ENCODE data around the gene NRXN3.

The NRXN3 gene

DNA sequence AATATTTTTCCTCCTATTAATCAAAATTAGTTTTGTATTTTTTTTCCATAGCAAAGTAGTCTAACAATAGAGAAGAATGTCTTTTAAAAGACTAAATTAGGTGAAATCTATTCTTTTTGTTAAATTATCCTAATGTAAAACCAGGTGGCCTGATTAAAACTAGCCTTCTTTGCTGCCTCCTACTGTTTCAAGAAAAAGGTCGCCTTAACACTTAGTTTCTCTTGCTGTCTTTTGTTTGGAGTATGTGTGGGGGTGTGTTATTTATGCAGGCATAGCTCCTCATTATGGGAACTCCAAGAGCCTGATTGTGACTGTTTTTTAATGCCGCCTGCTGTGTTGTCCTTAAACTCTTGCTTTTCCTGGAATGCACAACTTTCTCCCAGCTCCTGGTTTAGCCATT, 1185.9 kb downstream of the NRXN3 start:
- no peak for DNase-seq (ENCODE audit: low read depth)

DNA sequence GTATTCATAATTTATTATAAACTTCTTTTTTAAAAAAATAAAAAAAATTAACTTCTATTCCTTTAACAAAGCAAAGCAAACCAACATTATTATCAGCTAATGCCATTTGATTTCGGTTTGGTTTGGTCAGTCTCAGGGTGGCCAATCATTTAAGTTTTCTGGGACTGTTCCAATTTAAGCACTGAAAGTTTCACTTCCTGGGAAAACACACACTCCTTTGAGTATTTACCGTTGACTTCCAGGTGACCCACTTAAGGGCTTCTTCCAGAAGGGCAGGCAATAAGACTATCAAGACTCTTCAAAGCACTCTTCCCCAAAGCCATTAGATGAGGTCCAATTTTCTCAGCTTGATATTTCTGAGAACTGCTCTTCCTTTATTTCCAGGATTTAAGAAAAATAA, 1187.1 kb downstream of the NRXN3 start:
- no peak for DNase-seq (ENCODE audit: low read depth)

DNA sequence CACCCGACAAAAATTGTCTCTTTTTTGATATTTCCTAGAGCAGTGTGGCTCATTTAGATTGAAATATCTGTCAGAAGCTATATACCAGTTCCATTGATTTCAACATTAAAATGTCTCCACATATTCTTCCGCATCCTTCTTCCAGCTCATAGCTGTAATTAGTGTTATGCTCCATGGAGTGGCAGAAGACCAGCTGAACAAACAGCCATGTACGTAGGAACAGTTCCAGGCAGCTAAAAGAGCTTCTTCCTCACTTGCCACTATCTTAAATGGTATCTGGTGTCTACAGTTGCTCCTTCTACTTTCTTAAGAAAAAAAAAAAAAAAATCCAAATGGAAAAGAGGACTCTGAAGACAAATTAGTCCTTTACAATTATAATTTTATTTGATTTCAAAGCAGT, 1193.1 kb downstream of the NRXN3 start:
- no peak for DNase-seq (ENCODE audit: low read depth)

DNA sequence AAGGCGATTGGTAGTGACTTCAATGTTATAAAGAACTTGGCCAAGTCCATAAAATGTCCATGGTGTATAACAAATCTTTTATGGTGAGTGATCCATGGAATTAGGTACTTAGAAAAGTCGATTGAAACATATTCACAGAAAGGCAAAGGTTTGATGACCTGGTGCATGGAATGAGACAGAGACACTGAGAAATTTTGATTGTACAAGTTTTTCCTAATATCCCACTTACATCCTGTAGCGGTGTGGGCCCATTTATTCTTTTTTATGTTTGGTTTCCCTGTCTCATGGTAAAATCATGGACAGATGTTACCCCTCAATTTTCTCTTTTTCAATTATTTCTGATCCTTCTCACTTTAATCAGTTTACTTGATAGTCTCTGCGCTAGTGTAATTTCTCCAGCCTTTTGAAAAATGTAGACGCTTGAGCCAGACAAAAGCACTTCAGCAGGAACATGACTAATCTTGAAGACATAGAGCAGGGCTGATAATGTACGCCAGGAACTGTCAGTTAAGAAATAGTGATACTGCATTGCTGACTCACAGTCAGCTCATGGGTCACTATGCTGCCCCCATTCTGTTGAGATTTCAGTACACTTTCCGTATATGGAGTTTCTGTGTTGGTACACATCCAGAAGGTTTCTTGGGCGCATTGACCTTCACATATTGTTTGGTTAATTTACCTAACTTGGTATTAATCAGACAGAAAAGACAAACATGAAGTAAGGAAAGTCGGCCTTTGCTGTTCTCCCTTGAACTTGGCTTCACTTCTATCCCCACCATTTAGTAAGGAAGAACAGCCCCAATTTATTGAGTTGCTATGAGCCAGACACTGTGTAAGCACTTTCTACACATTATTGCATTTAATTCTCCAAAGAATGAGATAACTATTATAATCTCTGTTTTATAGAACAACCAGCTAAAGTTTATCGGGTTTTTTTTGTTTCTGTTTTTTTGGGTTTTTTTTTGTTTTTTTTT, 1199.5 kb downstream of the NRXN3 start:
- no peak for DNase-seq (ENCODE audit: low read depth)

DNA sequence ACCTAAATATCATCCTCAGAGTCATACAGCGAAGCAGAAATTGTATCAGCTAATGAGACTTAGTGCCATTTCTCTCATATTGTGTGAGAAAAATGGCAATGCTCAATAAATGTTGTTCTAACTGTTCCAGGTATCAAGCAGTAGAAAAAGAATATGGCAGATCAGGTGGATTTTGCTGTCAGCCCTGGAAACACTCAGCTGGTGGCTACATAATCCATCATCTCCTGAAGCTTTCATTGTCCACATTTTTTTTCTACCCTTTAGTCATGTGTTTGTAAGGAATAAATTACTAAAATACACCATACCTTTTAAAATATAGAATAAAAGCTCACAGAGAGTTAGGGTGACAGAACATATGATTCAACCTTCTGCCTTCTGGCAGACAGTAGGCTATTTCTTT, 1200.8 kb downstream of the NRXN3 start:
- DNase-seq (ENCODE audit: low read depth) = no peak

DNA sequence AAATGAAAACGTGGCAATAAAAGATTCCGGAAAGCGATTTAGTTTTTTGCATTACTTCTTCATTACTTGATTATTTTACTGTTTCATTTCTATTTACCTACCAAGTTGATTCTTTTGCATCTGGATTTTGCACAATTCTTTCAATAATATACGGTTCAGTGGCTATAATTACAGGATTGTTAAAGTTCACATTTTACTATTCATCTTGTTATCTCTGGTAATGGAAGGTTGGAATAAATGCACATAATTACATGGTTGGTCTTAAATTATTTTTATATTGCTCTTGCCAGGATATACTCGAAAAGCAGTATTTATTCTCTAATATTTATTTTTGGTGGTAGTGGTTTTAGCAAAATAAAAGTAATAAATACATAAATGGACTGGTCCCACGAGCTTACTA, 1203.3 kb downstream of the NRXN3 start:
- DNase-seq (ENCODE audit: low read depth) = no peak

DNA sequence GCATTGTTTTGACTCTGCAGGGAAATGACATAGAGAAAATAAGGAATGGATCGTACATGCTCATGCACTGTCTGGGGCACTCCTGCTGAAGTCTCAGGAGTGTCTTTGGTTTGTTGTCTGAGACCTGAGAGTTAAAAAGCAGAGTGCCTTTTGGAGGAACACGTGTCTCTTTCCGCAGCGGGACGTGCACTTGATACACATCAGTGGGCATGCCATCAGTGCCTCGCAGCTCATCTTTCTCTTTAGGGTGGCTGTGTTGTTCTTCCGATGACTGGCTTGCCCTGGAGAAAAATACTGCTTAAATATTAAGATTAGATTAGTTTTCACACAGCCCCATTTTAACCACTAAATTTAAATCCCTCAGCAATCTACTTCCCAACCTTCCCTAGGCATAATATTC, 1205.2 kb downstream of the NRXN3 start:
- no peak for DNase-seq (ENCODE audit: low read depth)

DNA sequence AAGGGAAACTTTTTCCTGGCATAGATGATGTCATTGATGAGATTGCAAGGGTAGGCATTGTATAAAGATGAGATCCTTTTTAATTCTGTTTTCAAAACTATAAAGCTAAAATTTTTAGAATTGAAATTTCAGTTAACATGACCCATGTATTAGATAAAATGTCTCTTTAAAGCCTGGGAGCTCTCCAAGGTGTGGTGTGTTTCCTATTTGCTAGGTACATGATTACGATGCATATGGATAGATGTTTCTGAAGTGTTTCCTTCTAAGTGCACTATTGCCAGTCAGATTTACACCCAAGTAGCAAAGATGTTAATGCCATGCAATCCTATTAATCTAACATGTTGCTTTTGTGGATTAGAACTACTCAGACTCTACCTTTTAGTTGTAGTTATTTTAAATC, 1206.4 kb downstream of the NRXN3 start:
- no peak for DNase-seq (ENCODE audit: low read depth)

DNA sequence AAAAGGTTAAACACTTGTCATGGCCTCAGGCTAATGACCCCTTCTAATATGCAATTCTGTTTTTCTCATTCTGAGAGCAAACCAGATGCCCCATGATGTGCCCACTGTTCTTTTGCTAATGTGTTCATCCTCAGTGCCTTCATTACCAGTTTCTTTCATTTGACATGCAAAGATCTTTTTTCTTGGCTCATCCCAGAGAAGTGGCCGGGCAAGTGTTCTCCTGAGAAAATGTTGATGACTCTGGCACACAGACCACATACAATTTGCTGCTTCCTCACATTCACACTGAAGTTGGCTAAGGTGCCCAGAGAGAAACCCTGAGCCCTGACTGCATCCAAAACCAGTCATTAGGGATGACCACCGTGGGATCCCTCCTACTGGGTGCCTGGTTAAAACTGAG, 1207.8 kb downstream of the NRXN3 start:
- no peak for DNase-seq (ENCODE audit: low read depth)

DNA sequence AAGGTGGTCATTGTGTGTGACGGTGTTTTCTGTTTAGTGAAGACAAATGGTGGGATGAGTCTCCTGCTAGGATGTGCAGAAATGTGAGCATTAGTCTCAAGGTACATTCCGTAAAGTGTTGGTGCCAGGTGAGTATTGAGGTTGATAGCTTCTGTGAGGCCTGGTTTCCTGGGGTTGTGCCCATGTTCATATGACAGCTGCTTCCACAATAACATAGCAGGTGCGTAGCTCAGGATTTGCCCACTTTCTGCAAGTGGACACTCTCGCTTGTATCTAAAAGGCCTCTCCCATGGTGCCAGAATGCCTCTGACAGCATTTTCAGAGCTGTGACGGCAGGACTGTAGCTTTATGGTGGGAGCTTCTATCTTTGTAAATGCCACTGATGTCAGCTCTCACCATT, 1209.1 kb downstream of the NRXN3 start:
- DNase-seq (ENCODE audit: low read depth) = no peak

DNA sequence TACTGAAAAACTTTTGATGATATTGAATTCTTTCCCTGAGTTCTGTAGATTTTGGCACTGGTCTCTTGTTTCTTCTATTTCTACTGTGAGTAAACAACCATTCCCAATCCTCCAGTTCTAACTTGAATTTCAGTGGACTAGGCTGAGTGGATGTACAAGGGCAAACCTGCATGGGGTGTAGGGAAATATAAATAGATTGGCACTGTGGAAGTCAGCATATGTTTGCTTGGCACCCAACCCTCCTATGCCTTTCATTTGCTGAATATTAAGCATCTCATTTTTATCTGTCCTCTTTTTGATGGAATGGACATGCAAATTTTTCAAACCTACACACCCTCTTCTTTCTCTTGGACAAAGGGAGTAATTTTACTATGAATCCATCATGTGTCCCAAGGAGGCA, 1212.9 kb downstream of the NRXN3 start:
- no peak for DNase-seq (ENCODE audit: low read depth)

DNA sequence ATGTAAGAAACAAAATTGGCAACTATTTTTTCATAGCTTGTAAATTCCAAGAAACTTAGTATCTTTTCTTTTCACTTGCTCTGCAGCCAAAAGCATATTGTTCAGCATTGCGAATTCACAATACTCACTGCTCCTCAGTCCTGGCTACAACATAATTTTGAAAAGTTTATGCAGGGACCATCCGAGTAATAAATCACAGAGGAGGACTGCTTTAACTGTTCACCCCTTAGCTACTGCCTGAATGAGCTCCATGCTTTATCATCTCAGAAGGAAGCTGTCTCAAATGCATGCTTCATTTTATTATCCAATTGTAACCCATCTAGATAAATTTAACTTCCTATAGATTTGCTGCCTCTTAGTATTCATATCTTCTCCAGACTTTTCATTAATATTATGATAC, 1213.3 kb downstream of the NRXN3 start:
- DNase-seq (ENCODE audit: low read depth) = no peak

DNA sequence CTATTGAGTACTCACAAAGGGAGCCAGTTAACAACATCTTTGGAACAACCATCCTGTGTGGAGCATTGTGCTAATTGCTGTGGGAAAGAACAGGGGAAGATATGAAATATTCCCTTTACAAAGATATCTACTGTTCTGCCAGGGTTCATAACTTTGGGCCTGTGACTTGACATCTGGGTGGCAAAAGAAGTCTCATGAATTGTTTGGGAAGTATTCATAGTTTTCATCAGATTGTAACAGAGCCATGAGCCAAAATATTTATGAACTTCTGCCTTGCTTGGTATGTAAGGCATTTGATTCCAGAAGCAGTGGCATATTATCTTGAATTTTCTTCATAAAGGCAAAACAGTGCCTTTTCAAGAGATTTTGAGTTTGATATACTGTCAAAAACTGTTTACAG, 1224.9 kb downstream of the NRXN3 start:
- no peak for DNase-seq (ENCODE audit: low read depth)

DNA sequence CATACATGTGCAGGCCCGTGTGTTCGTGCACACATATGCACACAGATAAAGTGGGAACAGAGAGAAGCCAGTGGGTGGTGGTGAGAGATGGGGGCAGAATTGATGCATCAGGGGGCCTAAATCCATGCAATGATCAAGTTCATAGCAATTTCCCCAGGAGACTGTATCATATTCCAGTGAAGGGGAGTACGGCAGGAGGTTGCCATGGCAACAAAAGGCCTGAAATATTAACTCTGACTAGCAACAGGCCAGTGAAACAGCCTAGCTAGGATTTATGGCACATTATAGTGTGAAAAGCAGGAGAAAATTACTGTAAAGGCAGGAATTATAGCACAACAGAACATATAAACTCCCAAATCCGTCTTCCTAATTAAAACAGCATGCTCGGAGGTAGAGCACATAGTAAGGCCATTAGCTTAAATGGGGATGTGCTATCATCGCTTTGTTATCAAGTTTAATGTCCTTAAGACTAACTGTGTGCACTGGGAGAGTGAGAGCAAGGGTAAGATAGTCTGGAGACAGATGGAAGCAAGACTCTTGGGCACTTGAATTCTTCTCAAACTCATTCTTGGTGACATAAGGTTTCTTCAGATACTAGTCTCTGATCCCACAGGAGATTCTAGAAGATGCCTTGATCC, 1234.8 kb downstream of the NRXN3 start:
- DNase-seq (ENCODE audit: low read depth) = no peak

DNA sequence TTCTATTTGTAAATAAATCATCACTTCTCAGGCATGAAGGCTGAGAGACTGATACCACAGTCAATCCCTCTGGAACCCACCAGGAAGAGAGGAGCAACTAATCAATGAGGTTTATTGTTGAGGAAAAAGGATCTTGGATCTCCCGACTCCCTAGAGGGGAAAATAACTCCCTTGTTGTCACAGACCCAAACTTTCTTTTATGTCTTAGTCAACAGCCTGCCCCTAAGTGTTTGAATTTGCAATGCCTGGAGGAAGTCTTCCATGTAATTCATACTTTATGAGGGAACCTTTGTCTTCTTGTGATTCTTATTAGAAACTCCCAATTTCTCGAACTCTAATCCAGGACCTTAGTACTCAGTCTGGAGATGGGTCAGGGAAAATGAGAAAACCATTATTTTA, 1235.3 kb downstream of the NRXN3 start:
- DNase-seq (ENCODE audit: low read depth) = no peak

DNA sequence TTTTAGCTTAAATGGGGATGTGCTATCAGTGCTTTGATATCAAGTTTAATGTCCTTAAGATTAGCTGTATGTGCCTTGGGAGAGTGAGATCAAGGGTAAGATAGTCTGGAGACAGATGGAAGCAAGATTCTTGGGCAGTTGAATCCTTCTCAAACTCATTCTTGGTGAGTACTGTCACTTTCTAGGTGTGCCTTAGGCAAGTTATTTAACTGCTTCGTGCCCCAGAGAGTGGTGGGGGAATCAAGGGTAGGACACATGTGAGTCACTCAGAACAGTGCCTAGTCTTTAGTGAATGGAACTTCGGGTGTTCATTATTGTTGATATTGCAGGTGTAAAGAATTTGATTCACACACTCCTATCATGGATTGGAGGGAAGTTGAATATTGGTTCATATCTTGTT, 1237.4 kb downstream of the NRXN3 start:
- no peak for DNase-seq (ENCODE audit: low read depth)

DNA sequence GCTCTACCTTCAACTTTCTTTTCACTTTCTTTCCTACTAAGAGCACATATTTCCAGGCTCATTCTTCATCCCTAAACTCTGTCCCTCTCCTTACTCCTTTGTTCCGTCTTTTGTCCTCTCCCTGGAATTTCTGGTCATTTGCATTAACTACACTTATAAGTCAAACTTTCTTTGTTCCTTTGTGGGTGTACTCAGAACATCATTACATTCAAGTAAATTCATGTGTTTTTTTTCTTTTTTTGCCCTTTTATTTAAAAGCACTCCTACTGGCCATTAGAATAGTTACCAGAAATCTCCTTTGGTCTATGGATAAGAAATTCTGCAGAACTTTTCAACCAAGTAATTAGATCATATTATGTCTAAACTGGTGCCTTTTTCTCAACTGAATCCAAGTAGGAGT, 1238.5 kb downstream of the NRXN3 start:
- DNase-seq (ENCODE audit: low read depth) = no peak

DNA sequence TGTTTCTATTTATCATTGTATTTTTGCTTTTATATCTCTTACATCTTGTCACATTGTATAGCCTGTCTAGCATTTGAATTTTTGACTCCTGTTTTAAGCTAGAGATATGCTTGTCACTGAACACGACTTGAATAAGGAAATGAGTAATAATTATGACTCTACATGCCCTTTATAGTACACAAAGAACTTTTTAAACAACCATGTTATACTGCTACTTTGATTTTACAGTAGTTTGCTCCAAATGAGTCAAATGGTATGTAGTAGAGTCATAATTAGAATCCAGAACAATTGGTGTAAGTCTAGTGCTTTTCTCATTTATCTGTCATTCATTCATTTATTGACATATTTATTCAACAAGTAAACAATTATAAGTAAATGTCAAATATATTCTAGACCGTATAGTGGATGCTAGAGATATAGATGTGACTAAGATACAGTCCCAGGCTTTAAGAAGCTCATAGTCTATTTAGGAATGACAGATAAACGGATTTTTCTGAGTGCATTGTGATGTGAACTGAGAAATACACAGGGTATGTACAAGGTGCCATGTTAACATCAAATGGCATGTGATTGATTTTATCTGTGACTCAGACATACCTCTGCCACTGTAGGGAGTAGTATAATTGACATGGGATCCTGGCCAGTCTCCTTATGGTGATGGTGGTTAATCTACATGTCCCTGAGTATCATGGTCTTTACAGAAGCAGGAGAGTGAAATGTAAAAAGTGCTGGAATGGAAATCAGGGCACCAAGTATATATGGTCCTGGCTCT, 1241.4 kb downstream of the NRXN3 start:
- DNase-seq (ENCODE audit: low read depth) = no peak

DNA sequence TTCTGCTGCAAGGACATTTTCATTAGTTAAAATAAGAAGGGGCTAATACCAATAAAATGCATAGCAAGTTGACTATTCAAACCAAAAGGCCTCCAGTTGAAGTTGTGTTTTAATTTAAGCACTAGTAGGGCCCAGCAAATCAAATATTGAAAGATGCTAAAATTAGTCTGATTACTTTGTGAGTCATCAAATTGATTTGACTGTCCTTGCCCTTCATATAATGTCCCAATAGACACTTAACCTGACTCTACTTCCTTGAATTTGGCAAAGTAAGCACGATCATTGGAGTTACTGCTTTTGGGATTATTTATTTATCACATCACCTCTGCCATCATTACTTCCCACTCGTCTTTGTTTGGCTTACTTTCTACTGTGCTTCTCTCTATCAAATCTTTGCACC, 1242.6 kb downstream of the NRXN3 start:
- no peak for DNase-seq (ENCODE audit: low read depth)

DNA sequence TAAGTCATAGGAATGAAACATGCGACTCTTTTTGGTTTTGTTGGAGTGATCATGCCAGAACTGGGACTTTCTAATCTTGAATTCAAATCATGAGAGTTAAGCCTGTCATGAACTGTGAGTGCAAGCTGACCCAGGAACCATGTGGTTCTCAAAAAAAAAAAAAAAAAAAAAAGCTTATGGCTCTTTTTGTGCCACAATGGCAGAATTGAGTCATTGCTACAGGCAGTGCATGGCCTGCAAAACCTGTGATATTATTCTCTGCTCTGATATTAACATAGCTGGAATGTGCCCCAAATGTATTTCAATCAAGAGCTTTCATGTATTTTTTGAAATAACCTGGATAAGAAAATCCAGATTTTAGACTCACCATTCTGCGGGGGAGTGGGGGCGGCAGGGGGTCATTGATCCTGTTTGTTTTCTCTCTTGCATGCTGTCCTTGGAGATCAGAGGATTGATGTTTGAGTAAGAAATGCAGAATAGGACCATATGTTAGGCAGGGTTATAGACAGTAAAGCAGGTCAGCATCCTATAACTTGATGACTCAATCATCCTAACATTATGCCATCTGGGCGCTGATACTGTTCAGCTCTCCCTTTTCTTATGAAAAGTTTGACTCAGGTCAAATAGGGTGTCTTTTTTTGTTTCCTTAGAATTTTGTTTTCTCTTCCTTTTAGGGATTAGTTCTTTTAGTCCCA, 1243.7 kb downstream of the NRXN3 start:
- DNase-seq (ENCODE audit: low read depth) = no peak

DNA sequence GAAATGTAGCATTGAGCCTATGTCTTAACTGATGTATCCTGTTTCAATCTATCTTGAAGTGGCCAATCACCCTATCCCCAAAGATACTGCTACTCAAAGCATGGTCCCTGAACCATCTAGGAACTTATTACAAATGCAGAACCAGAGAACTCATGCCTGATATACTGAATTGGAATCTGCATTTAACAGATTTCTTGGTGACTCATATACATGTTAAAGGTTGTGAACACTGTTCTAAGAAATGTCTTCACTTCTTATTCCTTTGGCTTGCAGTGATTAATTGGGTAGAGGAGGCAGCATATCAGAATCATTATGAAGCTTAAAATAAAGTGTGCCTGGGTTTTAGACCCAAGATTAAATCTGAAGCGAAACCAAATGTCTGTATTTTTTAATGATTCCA, 1245.6 kb downstream of the NRXN3 start:
- DNase-seq (ENCODE audit: low read depth) = no peak

DNA sequence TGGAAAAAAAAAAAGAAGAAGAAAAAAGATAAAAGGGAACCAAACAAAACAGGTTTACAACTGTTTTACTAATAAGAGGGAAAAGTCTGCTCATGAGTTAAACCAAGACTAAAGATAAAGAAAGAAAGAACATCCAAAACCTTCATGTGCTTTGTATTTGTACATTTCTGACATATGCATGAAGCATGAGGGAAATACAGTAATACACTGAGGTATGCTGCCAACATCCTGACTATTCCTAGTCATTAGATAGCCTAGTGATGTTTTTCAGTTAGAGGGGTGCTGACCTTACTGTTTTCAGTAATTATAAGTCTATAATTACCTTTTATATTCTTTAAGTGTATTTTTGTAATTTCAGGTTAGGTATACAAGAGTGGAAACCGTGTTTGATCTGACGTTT, 1247.8 kb downstream of the NRXN3 start:
- DNase-seq (ENCODE audit: low read depth) = no peak

Measured in stimulated activated CD8-positive, alpha-beta memory T cell treated with anti-CD3 and anti-CD28 coated beads, Interleukin-4, amount 100 ng/mL, for 24 hours (primary cell).